ENCODE measurements around the gene RHOH.

- no peak for TF ChIP-seq EZH2 (IDR thresholded peaks at IDR 0.05; ENCODE audit: borderline replicate concordance, low read length)
- TF ChIP-seq CTCF (IDR thresholded peaks at IDR 0.05; ENCODE audit: low read length), result no peak
These were observed 8.7 kb downstream of the RHOH start for GRCh38 chr4:40205259-40206198.
